B cell (primary cell): Measurements from ENCODE around the gene SIL1. TPM values are rescaled to one million over a fixed set of nuclear protein-coding genes. Genes with fewer than 3 reads are reported as not detected.

ENCODE experiments used
- ATAC-seq: fragments of 200-7000 bp; cut with Tn5 transposase; one replicate; pipeline ENCODE4 v1.10.0; 2021; ENCODE audit warnings: low read depth, mild to moderate bottlenecking, moderate number of reproducible peaks, moderate library complexity
- CTCF ChIA-PET: fragments of 350-600 bp; sonication (Branson Sonifier 250); formaldehyde crosslinking; loops from one replicate; lab custom pipeline; 2021; ENCODE audit warnings: antibody characterized with exemption, inconsistent platforms; lab: Charles Lee
- POLR2A ChIA-PET: fragments of 350-600 bp; sonication (Branson Sonifier 250); formaldehyde crosslinking; loops from one replicate; lab custom pipeline; 2021; ENCODE audit warnings: antibody characterized with exemption; lab: Charles Lee
- DNase-seq: peaks from one replicate; pipeline ENCODE4 v3.0.0; 2013
- H2AFZ ChIP-seq: 2 replicates; pipeline ENCODE4 v1.6.1; 2012; ENCODE audit warnings: mild to moderate bottlenecking, low read depth, low read length; ENCODE audit not compliant: insufficient read depth, poor library complexity, severe bottlenecking
- H3K27ac ChIP-seq, 2 donors: 1 replicate in 1 of 2; 2 replicates in 1 of 2; pipeline ENCODE4 v1.5.1; 2012 to 2013; ENCODE audit warnings: low read length in 2 of 2, mild to moderate bottlenecking in 2 of 2, moderate library complexity in 1 of 2
- H3K27me3 ChIP-seq, 4 experiments: fragments of 200-600 bp in 1 of 4; sonication (generic) in 1 of 4; replicated peaks in 1 of 4; 1 replicate in 2 of 4; 2 replicates in 2 of 4; pipeline versions ENCODE4 v1.6.1 to v1.7.0; 2013 to 2016; ENCODE audit warnings: low read length in 3 of 4, mild to moderate bottlenecking in 2 of 4, mixed read lengths in 1 of 4, moderate library complexity in 1 of 4; ENCODE audit not compliant: insufficient read depth in 4 of 4, control insufficient read depth in 3 of 4; ENCODE audit errors: control extremely low read depth in 1 of 4
- H3K36me3 ChIP-seq, 2 experiments: replicated peaks in 1 of 2; 1 replicate in 1 of 2; 2 replicates in 1 of 2; pipeline versions ENCODE4 v1.6.1 to v1.7.1; 2013; ENCODE audit warnings: low read length in 1 of 2; ENCODE audit not compliant: insufficient read depth in 2 of 2, control insufficient read depth in 1 of 2; ENCODE audit errors: control extremely low read depth in 1 of 2, extremely low read depth in 1 of 2
- H3K4me1 ChIP-seq, 2 donors: fragments of 200-600 bp in 1 of 2; sonication (generic) in 1 of 2; 1 replicate in 1 of 2; 2 replicates in 1 of 2; pipeline versions ENCODE4 v1.5.1 to v1.6.1; 2013 to 2017; ENCODE audit warnings: low read length in 2 of 2; ENCODE audit not compliant: control insufficient read depth in 2 of 2, insufficient read depth in 2 of 2
- H3K4me2 ChIP-seq: replicated peaks from 2 replicates; pipeline ENCODE3; 2012; ENCODE audit warnings: mild to moderate bottlenecking, low read depth, low read length; ENCODE audit not compliant: poor library complexity, severe bottlenecking
- H3K4me3 ChIP-seq, 5 experiments: fragments of 200-600 bp in 1 of 5; sonication (generic) in 1 of 5; 1 replicate in 3 of 5; 2 replicates in 2 of 5; pipeline versions ENCODE4 v1.5.1 to v1.7.0; 2011 to 2016; ENCODE audit warnings: low read length in 4 of 5, mild to moderate bottlenecking in 4 of 5, low read depth in 2 of 5, control low read depth in 1 of 5, moderate library complexity in 1 of 5; ENCODE audit not compliant: insufficient read depth in 1 of 5; ENCODE audit errors: control extremely low read depth in 1 of 5, extremely low read depth in 1 of 5
- H3K79me2 ChIP-seq: fragments of 200-600 bp; sonication (generic); one replicate; pipeline ENCODE4 v1.6.0; 2016; ENCODE audit warnings: low read length; ENCODE audit not compliant: control insufficient read depth, insufficient read depth
- H3K9ac ChIP-seq: fragments of 200-600 bp; sonication (generic); 2 replicates; pipeline ENCODE4 v1.6.1; 2017; ENCODE audit warnings: mild to moderate bottlenecking, low read length, moderate library complexity
- H3K9me3 ChIP-seq, 3 donors: one replicate each; pipeline versions ENCODE4 v1.6.1 to v1.7.1; 2013; ENCODE audit warnings: low read length in 2 of 3; ENCODE audit not compliant: control insufficient read depth in 2 of 3, insufficient read depth in 1 of 3; ENCODE audit errors: control extremely low read depth in 1 of 3
- H4K20me1 ChIP-seq: 2 replicates; pipeline ENCODE4 v1.6.0; 2012; ENCODE audit warnings: mild to moderate bottlenecking, low read length; ENCODE audit not compliant: insufficient read depth, control insufficient read depth, poor library complexity, severe bottlenecking
- H3K27ac Mint-ChIP-seq: one replicate; pipeline ENCODE4 v1.8.0; 2021; ENCODE audit warnings: mixed read lengths
- H3K27me3 Mint-ChIP-seq: one replicate; pipeline ENCODE4 v1.8.0; 2021; ENCODE audit warnings: mixed read lengths
- H3K4me1 Mint-ChIP-seq: one replicate; pipeline ENCODE4 v1.8.0; 2021; ENCODE audit warnings: mixed read lengths
- H3K4me3 Mint-ChIP-seq: one replicate; pipeline ENCODE4 v1.8.0; 2021; ENCODE audit warnings: mixed read lengths
- H3K9me3 Mint-ChIP-seq: one replicate; pipeline ENCODE4 v1.8.0; 2022; ENCODE audit warnings: mixed read lengths; ENCODE audit not compliant: insufficient read depth
- CTCF ChIP-seq: fragments of 200-600 bp; IDR thresholded peaks from one replicate; pipeline ENCODE4 v1.8.0; 2022; ENCODE audit warnings: antibody characterized with exemption, mild to moderate bottlenecking
- EZH2 ChIP-seq: IDR thresholded peaks from 2 replicates; pipeline ENCODE4 v1.6.1; 2012; ENCODE audit warnings: borderline replicate concordance, low read depth, mild to moderate bottlenecking, moderate library complexity, low read length; ENCODE audit not compliant: insufficient read depth, poor library complexity, severe bottlenecking
- WGBS: methylation state at CpG from one replicate; pipeline ENCODE4 v1.1.5; 2013; ENCODE audit warnings: missing lambda C conversion rate; ENCODE audit not compliant: insufficient coverage; 5-methylcytosine and 5-hydroxymethylcytosine counted together
- intact Hi-C: fragments of 100-400 bp; cut with micrococcal nuclease; formaldehyde crosslinking; loops from one replicate; pipeline ENCODE4 v1.10.0; 2022
- polyA plus RNA-seq: library from polyadenylated mRNA; depleted of rRNA; stranded (reverse); fragments of >200 nt; gene quantifications from 2 replicates; pipeline ENCODE4 v1.2.3, GENCODE V29; 2012
- total RNA-seq, 2 donors: library from RNA; stranded (reverse); fragments of 120-200 nt in 1 of 2; gene quantifications; 1 replicate in 1 of 2; 2 replicates in 1 of 2; pipeline versions ENCODE4 v1.2.3 to v1.2.4, GENCODE V29; 2013 to 2022

Gene SIL1
- total and polyA plus RNA-seq, 2 donors (not counting 1 experiment from before 2014, with no cell fraction given) = 16.9 to 19.8 TPM

GRCh38 chr5:138986186-138986800, 211.9 kb downstream of the SIL1 start:
- ChIA-PET CTCF (no interaction called here), POLR2A (no interaction called here)
- Histone ChIP-seq H3K27me3 (no peaks in the 10 kb centered on the region), H3K9me3 (no peaks in the 10 kb centered on the region), H3K9ac (no peak overlapping the region), H3K4me3 (no peak overlapping the region), H3K79me2 (no peaks in the 10 kb centered on the region), H3K4me1 (no peaks in the 10 kb centered on the region), H2AFZ (no peak overlapping the region), H4K20me1 (no peaks in the 10 kb centered on the region), H3K4me2 (no peak overlapping the region), H3K27ac (no peak overlapping the region), H3K36me3 (no peaks in the 10 kb centered on the region)
- H3K27ac Mint-ChIP-seq = no peak overlapping the region
- no peaks in the 10 kb centered on the region for H3K27me3 Mint-ChIP-seq
- 86% methylated on average over 1 of the region's 5 CpGs for WGBS
- intact Hi-C loops = no loop called here
- H3K4me3 Mint-ChIP-seq = no peak overlapping the region
- no peaks in the 10 kb centered on the region for H3K4me1 Mint-ChIP-seq
- no peak for TF ChIP-seq CTCF
- no peak for TF ChIP-seq EZH2
- ATAC-seq (no peak), DNase-seq (no peak)
- H3K9me3 Mint-ChIP-seq = no peaks in the 10 kb centered on the region

- Mint-ChIP-seq H3K4me1 (no peaks in the 10 kb centered on the region), H3K4me3 (no peak overlapping the region), H3K9me3 (no peaks in the 10 kb centered on the region), H3K27me3 (no peaks in the 10 kb centered on the region), H3K27ac (no peak overlapping the region)
- ChIA-PET POLR2A (no interaction called here), CTCF (interaction anchor here (2.0 kb wide), 1 partner anchor 13 kb away, joined by 5 read pairs; no protein-coding TSS in a partner anchor)
- DNase-seq (no peak), ATAC-seq (no peak)
- Histone ChIP-seq H3K4me1 (no peaks in the 10 kb centered on the region), H3K27ac (no peak overlapping the region), H3K36me3 (no peaks in the 10 kb centered on the region), H2AFZ (no peak overlapping the region), H3K27me3 (no peaks in the 10 kb centered on the region), H3K9ac (no peak overlapping the region), H4K20me1 (no peaks in the 10 kb centered on the region), H3K4me2 (no peak overlapping the region), H3K4me3 (no peak overlapping the region), H3K9me3 (no peaks in the 10 kb centered on the region), H3K79me2 (no peaks in the 10 kb centered on the region)
- WGBS = 83% methylated on average over 4 of the region's 6 CpGs
- TF ChIP-seq CTCF (no peak), EZH2 (no peak)
- intact Hi-C loops = no loop called here
Observed at GRCh38 chr5:138985683-138986082, 212.5 kb downstream of the SIL1 start.
